IPS DF 6.9 (cell line): ENCODE results near the gene TNS4.

Experiments
- DNase-seq: peaks from one replicate; pipeline ENCODE4 v3.0.0-alpha.2; 2013; ENCODE audit warnings: low read depth, low spot score
- H3K27ac ChIP-seq: one replicate; pipeline ENCODE4 v1.5.1; 2013; ENCODE audit warnings: low read length, control low read depth
- H3K27me3 ChIP-seq: 2 replicates; pipeline ENCODE4 v1.6.1; 2013; ENCODE audit warnings: mild to moderate bottlenecking, low read length; ENCODE audit not compliant: control insufficient read depth, insufficient read depth
- H3K36me3 ChIP-seq: 2 replicates; pipeline ENCODE4 v1.6.1; 2013; ENCODE audit warnings: low read length; ENCODE audit not compliant: control insufficient read depth, insufficient read depth
- H3K4me1 ChIP-seq: 2 replicates; pipeline ENCODE4 v1.6.1; 2013; ENCODE audit warnings: low read length; ENCODE audit not compliant: control insufficient read depth, insufficient read depth
- H3K4me3 ChIP-seq: 2 replicates; pipeline ENCODE4 v1.5.1; 2013; ENCODE audit warnings: mild to moderate bottlenecking, low read length
- H3K9me3 ChIP-seq: 2 replicates; pipeline ENCODE4 v1.6.1; 2013; ENCODE audit warnings: low read length, inconsistent platforms; ENCODE audit not compliant: control insufficient read depth, insufficient read depth
- WGBS: extraction: QIAGEN DNeasy Blood & Tissue Kit; methylation state at CpG from one replicate; pipeline ENCODE4 v1.1.7; 2013; ENCODE audit warnings: mixed read lengths, missing lambda C conversion rate; ENCODE audit not compliant: insufficient read length, insufficient coverage; 5-methylcytosine and 5-hydroxymethylcytosine counted together

Gene TNS4

GRCh38 chr17:40500709-40501108, 714 bp downstream of the TNS4 start:
- Histone ChIP-seq H3K27ac (no peak overlapping the region), H3K27me3 (no peaks in the 10 kb centered on the region), H3K4me1 (peaks cover 5% of the 10 kb centered on the region), H3K36me3 (no peaks in the 10 kb centered on the region; the same call in 1 of the 2 replicates), H3K4me3 (no peak overlapping the region), H3K9me3 (no peaks in the 10 kb centered on the region)
- DNase-seq, result no peak
- WGBS, result no CpG with 5 or more reads among the region's 10 CpGs

- Histone ChIP-seq H3K4me1 (peaks cover 5% of the 10 kb centered on the region), H3K4me3 (no peak overlapping the region)
Observed at GRCh38 chr17:40500190-40500589, 1.2 kb downstream of the TNS4 start.

GRCh38 chr17:40499551-40500189, 1.8 kb downstream of the TNS4 start:
- no peak for DNase-seq
- no CpG with 5 or more reads among the region's 17 CpGs for WGBS
- H3K36me3 ChIP-seq, result no peaks in the 10 kb centered on the region; the same call in 1 of the 2 replicates
- no peaks in the 10 kb centered on the region for H3K27me3 ChIP-seq
- H3K4me1 ChIP-seq, result peaks cover 5% of the 10 kb centered on the region
- no peaks in the 10 kb centered on the region for H3K9me3 ChIP-seq
- no peak overlapping the region for H3K4me3 ChIP-seq
- no peak overlapping the region for H3K27ac ChIP-seq

More at GRCh38 chr17:40500190-40500589, 1.2 kb downstream of the TNS4 start:
- no peaks in the 10 kb centered on the region for H3K9me3 ChIP-seq
- no peak overlapping the region for H3K27ac ChIP-seq
- DNase-seq, result no peak
- no CpG with 5 or more reads among the region's 11 CpGs for WGBS
- no peaks in the 10 kb centered on the region for H3K27me3 ChIP-seq
- H3K36me3 ChIP-seq, result no peaks in the 10 kb centered on the region; the same call in 1 of the 2 replicates

GRCh38 chr17:40498281-40499084, 2.9 kb downstream of the TNS4 start:
- H3K9me3 ChIP-seq, result no peaks in the 10 kb centered on the region
- WGBS, result no CpG with 5 or more reads among the region's 9 CpGs
- H3K27me3 ChIP-seq, result no peaks in the 10 kb centered on the region
- DNase-seq, result no peak
- H3K27ac ChIP-seq, result no peak overlapping the region
- peaks cover 5% of the 10 kb centered on the region for H3K4me1 ChIP-seq
- no peaks in the 10 kb centered on the region; the same call in 1 of the 2 replicates for H3K36me3 ChIP-seq
- H3K4me3 ChIP-seq, result no peak overlapping the region

GRCh38 chr17:40497695-40498094, 3.7 kb downstream of the TNS4 start:
- H3K27me3 ChIP-seq, result no peaks in the 10 kb centered on the region
- no peaks in the 10 kb centered on the region for H3K9me3 ChIP-seq
- peaks cover 5% of the 10 kb centered on the region for H3K4me1 ChIP-seq
- no CpG with 5 or more reads among the region's 2 CpGs for WGBS
- no peaks in the 10 kb centered on the region; the same call in 1 of the 2 replicates for H3K36me3 ChIP-seq
- no peak for DNase-seq
- no peak overlapping the region for H3K27ac ChIP-seq
- H3K4me3 ChIP-seq, result no peak overlapping the region

- Histone ChIP-seq H3K27ac (no peak overlapping the region), H3K36me3 (no peaks in the 10 kb centered on the region; the same call in 1 of the 2 replicates), H3K4me1 (peaks cover 5% of the 10 kb centered on the region), H3K9me3 (no peaks in the 10 kb centered on the region), H3K4me3 (no peak overlapping the region), H3K27me3 (no peaks in the 10 kb centered on the region)
- whole genome bisulfite sequencing, result no CpG with 5 or more reads among the region's 9 CpGs
- DNase-seq, result no peak
Observed at GRCh38 chr17:40496634-40497420, 4.6 kb downstream of the TNS4 start.

DNA sequence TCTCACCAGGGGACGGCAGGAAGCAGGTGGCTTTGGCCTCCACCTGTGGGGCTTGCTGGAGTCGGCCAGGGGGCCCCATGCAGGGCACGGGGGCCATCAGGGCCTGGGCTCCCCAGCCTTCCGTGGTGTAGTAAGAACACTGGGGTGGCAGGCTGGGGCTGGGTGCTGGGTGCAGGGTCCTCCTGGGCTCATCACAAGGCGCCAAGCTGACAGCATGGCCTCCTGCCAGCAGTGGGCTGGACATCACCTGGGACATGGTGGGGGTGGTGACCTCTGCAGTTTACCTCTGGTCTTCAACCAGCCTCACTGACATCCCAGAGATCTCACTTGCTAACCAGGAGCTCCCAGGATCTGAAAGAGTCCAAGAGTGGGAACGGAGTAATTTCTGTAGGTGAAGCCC, 5.3 kb downstream of the TNS4 start:
- no CpG with 5 or more reads among the region's 6 CpGs for WGBS
- no peaks in the 10 kb centered on the region for H3K27me3 ChIP-seq
- DNase-seq, result no peak
- H3K4me3 ChIP-seq, result no peak overlapping the region
- no peaks in the 10 kb centered on the region for H3K9me3 ChIP-seq
- no peaks in the 10 kb centered on the region for H3K36me3 ChIP-seq
- peaks cover 8% of the 10 kb centered on the region for H3K4me1 ChIP-seq
- no peak overlapping the region for H3K27ac ChIP-seq

GRCh38 chr17:40495140-40495539, 6.3 kb downstream of the TNS4 start:
- no peak overlapping the region for H3K27ac ChIP-seq
- peaks cover 15% of the 10 kb centered on the region for H3K4me1 ChIP-seq
- no peaks in the 10 kb centered on the region for H3K36me3 ChIP-seq
- no peaks in the 10 kb centered on the region for H3K27me3 ChIP-seq
- no CpG with 5 or more reads among the region's 5 CpGs for WGBS
- no peaks in the 10 kb centered on the region for H3K9me3 ChIP-seq
- no peak for DNase-seq
- H3K4me3 ChIP-seq, result no peak overlapping the region

DNA sequence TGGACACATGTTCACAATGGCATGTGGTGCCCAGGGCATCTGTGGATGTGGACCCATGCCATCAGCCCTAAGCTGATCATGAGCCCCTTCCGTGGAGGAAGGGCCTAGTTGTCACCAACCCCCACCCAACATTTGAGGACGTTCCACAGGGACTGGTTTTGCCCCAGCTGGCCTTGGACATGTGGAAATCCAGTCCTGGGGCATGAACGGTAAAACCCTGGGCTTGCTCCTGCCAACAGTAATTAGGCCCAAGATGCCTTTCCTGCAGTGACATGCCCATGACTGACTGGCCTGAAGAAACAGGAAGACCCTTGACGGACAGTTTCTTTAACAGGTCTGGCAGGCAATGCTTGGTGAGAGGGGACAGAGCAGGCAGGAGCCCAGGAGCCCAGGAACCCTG, 7.7 kb downstream of the TNS4 start:
- Histone ChIP-seq H3K9me3 (no peaks in the 10 kb centered on the region), H3K27ac (no peak overlapping the region), H3K4me3 (no peak overlapping the region), H3K4me1 (peaks cover 16% of the 10 kb centered on the region), H3K27me3 (no peaks in the 10 kb centered on the region), H3K36me3 (no peaks in the 10 kb centered on the region)
- no peak for DNase-seq
- no CpG with 5 or more reads among the region's 4 CpGs for WGBS

DNA sequence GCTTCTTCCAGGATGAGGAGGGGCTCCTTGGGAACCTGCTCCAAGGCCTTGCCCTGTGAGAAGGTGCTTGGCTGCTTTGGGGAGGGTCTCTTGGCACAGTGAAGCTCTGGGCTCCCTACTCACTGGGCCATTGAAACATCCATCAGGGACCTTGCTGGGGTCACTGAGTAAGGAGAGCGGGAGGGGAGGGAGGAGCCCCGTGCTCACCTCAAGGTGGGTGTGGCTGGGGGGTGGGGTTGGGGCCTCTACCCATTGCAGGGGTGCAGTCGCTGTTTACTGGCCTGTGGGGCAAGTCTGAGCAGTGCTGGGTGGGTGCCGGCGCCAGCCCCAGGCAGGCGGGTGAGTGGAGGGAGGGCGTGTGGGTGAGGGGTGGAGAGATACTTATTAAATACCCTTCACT, 9.9 kb downstream of the TNS4 start:
- Histone ChIP-seq H3K36me3 (no peaks in the 10 kb centered on the region), H3K4me3 (no peak overlapping the region), H3K27ac (no peak overlapping the region), H3K9me3 (no peaks in the 10 kb centered on the region), H3K4me1 (peaks cover 14% of the 10 kb centered on the region), H3K27me3 (no peaks in the 10 kb centered on the region)
- DNase-seq, result no peak
- WGBS, result no CpG with 5 or more reads among the region's 7 CpGs
